ENCODE data around the gene DRAXIN.

DNA sequence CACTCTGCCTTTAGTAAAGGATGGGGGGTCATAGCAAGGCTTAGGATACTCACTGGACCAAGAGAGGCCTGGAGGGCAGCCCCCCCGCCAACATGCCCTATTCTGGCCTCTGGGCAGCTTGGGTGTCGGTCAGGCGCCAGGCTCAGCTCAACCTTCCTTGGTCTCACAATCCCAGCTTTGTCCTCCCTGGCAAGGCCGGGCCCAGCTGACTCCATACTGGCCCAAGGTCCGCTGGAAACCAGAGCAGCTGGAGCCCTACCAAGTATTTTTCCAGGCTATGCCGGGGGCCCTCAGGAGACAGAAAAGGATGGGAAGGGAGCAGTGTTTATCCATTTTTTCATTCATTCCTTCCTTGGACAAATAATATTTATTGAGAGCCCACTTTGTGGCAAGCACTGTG, 43.5 kb upstream of the DRAXIN start:
- no peak for TF ChIP-seq POLR2AphosphoS5 (IDR thresholded peaks at IDR 0.05)
- TF ChIP-seq, protein P1, sequence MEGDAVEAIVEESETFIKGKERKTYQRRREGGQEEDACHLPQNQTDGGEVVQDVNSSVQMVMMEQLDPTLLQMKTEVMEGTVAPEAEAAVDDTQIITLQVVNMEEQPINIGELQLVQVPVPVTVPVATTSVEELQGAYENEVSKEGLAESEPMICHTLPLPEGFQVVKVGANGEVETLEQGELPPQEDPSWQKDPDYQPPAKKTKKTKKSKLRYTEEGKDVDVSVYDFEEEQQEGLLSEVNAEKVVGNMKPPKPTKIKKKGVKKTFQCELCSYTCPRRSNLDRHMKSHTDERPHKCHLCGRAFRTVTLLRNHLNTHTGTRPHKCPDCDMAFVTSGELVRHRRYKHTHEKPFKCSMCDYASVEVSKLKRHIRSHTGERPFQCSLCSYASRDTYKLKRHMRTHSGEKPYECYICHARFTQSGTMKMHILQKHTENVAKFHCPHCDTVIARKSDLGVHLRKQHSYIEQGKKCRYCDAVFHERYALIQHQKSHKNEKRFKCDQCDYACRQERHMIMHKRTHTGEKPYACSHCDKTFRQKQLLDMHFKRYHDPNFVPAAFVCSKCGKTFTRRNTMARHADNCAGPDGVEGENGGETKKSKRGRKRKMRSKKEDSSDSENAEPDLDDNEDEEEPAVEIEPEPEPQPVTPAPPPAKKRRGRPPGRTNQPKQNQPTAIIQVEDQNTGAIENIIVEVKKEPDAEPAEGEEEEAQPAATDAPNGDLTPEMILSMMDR (IDR thresholded peaks at IDR 0.05), result no peak

Measured in suprapubic skin (tissue), 3 donors.